GM12878 (cell line): ENCODE results near the gene IKBKG. TPM values are rescaled to one million over a fixed set of nuclear protein-coding genes. Genes with fewer than 3 reads are reported as not detected.

Source experiments
- CHD2 ChIP-seq: IDR thresholded peaks from 2 replicates; pipeline ENCODE4 v1.6.1; 2011; ENCODE audit warnings: low read depth, low read length, improper control_type of control experiment, borderline replicate concordance
- IRF4 ChIP-seq: IDR thresholded peaks from 2 replicates; pipeline ENCODE4 v1.6.1; 2011; ENCODE audit warnings: low read depth, low read length
- JUND ChIP-seq: IDR thresholded peaks from 2 replicates; pipeline ENCODE4 v1.6.1; 2012; ENCODE audit warnings: low read depth, mild to moderate bottlenecking, low read length, improper control_type of control experiment, moderate library complexity
- POU2F2 ChIP-seq: IDR thresholded peaks from 3 replicates; pipeline ENCODE4 v1.6.1; 2011; ENCODE audit warnings: low read depth, mild to moderate bottlenecking, low read length, borderline replicate concordance
- RAD51 ChIP-seq: fragments of 450-650 bp; IDR thresholded peaks from 2 replicates; pipeline ENCODE4 v1.6.1; 2016; ENCODE audit warnings: moderate library complexity, mild to moderate bottlenecking, inconsistent platforms
- RFX5 ChIP-seq: IDR thresholded peaks from 2 replicates; pipeline ENCODE4 v1.6.1; 2011; ENCODE audit warnings: low read depth, low read length, improper control_type of control experiment
- ZNF384 ChIP-seq: IDR thresholded peaks from 2 replicates; pipeline ENCODE4 v1.6.1; 2012; ENCODE audit warnings: low read depth, mild to moderate bottlenecking, low read length, improper control_type of control experiment, borderline replicate concordance
- polyA plus RNA-seq, 11 experiments: library from polyadenylated mRNA; depleted of rRNA in 4 of 11; unstranded in 6 of 11; stranded (reverse) in 5 of 11; fragments of >200 nt; fragmentation: Nextera tagmentation in 4 of 11; fragmentation: Illumina TruSeq in 1 of 11; extraction: Ambion mirVana in 4 of 11; extraction: Trizol in 1 of 11; gene quantifications; 1 replicate in 1 of 11; 2 replicates in 10 of 11; pipeline versions ENCODE4 v1.2.1 to v1.2.3, GENCODE V29; 2011 to 2016; ENCODE audit warnings: inconsistent platforms in 2 of 11, missing spikeins in 2 of 11, low read depth in 1 of 11
- total RNA-seq, 4 experiments: library from RNA; depleted of rRNA in 3 of 4; stranded (reverse); fragments of >200 nt in 3 of 4; fragmentation: Illumina TruSeq in 1 of 4; extraction: Trizol in 1 of 4; gene quantifications; 2 replicates each; pipeline versions ENCODE4 v1.2.1 to v1.2.3, GENCODE V29; 2013 to 2021
- TF ChIP-seq, protein P1 (sequence below): IDR thresholded peaks from 2 replicates; pipeline ENCODE4 v1.6.1; 2012; ENCODE audit warnings: mild to moderate bottlenecking, low read depth, low read length
- TF ChIP-seq, protein P2 (sequence below): fragments of 450-650 bp; IDR thresholded peaks from 2 replicates; pipeline ENCODE4 v1.6.1; 2016; ENCODE audit warnings: mild to moderate bottlenecking

The IKBKG gene
- total and polyA plus RNA-seq, 10 of the 15 experiments (the other 5 are each of a cell fraction or from before 2014, with no cell fraction given) = 0.35 to 30.7 (median 16.7) TPM

DNA sequence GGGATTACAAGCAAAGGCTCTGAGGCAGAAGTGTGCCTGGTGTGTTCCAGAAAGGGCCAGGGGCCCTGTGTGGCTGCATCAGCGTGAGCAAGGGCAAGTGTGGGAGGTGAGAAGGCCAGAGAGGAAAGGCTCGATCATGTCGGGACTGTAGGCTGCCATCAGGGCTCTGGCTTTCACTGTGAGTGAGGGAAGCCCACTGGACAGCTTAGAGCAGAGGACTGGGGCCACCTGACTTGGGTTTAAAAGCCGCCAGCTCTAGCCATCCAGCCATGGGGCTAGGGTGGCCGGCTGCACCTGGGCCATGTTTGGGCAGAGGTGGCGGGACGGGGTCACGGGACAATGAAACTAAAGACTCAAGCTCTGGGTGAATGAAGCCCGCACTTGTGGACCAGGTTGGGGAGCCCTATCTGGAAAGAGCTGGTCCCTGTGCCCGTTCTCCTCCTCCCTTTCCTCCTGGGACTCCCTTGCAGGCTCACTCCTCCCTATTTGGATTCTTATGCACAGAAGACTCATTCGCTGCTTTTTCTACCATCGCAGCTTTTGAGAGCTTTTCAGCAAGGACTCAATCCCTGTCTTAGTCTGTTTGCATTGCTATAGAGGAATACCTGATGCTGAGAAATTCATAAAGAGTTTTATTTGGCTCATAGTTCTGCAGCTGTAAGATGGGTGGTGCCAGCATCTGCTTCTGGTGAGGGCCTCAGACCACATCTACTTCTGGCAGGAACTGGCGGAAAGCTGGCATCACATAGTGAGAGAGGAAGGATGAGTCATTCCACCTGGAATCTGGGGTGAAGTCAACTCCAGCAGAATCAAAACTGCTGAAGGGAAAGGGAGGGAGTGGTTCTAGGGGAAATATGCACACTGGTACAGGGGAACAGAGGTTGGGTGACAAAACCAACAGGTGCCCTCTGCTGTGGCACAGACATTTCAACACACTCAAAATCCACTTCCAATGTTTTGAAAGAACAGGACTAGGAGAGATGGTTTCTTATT, 56.3 kb downstream of the IKBKG start (continued):
- TF ChIP-seq, protein P1, sequence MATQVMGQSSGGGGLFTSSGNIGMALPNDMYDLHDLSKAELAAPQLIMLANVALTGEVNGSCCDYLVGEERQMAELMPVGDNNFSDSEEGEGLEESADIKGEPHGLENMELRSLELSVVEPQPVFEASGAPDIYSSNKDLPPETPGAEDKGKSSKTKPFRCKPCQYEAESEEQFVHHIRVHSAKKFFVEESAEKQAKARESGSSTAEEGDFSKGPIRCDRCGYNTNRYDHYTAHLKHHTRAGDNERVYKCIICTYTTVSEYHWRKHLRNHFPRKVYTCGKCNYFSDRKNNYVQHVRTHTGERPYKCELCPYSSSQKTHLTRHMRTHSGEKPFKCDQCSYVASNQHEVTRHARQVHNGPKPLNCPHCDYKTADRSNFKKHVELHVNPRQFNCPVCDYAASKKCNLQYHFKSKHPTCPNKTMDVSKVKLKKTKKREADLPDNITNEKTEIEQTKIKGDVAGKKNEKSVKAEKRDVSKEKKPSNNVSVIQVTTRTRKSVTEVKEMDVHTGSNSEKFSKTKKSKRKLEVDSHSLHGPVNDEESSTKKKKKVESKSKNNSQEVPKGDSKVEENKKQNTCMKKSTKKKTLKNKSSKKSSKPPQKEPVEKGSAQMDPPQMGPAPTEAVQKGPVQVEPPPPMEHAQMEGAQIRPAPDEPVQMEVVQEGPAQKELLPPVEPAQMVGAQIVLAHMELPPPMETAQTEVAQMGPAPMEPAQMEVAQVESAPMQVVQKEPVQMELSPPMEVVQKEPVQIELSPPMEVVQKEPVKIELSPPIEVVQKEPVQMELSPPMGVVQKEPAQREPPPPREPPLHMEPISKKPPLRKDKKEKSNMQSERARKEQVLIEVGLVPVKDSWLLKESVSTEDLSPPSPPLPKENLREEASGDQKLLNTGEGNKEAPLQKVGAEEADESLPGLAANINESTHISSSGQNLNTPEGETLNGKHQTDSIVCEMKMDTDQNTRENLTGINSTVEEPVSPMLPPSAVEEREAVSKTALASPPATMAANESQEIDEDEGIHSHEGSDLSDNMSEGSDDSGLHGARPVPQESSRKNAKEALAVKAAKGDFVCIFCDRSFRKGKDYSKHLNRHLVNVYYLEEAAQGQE = no peak
- TF ChIP-seq RAD51 = no peak
- TF ChIP-seq, protein P2, sequence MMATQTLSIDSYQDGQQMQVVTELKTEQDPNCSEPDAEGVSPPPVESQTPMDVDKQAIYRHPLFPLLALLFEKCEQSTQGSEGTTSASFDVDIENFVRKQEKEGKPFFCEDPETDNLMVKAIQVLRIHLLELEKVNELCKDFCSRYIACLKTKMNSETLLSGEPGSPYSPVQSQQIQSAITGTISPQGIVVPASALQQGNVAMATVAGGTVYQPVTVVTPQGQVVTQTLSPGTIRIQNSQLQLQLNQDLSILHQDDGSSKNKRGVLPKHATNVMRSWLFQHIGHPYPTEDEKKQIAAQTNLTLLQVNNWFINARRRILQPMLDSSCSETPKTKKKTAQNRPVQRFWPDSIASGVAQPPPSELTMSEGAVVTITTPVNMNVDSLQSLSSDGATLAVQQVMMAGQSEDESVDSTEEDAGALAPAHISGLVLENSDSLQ = no peak
- TF ChIP-seq CHD2 = no peak
- no peak for TF ChIP-seq POU2F2
- TF ChIP-seq RFX5 = no peak
- no peak for TF ChIP-seq ZNF384
- no peak for TF ChIP-seq JUND
- no peak for TF ChIP-seq IRF4
